NCI-H1417 (cell line): ENCODE measurements around the gene ATAD1.
"Not testable (repeated sequence)": the region's sequence is repeated elsewhere in the genome, so short reads cannot be mapped to it uniquely, and the experiment has no call there.

Experiments used
- DNase-seq, 3 experiments: peaks; one replicate each; lab custom pipeline; 2025; lab: John Stamatoyannopoulos, UW

Gene ATAD1

DNA sequence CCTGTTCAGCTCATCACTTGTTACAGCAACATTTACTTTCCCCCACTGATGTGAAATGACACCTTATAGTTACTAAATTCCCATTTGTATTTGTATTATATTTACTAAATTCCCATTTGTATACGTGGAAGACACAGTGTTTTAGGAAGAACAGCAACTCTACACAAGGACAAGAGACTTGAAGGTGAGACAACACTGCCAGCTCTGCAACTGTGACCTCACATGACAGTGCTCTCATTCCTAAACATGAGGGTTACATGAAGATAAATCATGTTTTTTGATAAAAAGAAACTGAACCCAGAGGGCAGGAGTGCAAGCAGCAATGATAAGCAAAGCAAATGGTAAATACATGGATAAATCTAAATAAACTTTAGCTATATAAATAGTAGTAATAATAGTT, 60.3 kb downstream of the ATAD1 start:
- no peak for DNase-seq

DNA sequence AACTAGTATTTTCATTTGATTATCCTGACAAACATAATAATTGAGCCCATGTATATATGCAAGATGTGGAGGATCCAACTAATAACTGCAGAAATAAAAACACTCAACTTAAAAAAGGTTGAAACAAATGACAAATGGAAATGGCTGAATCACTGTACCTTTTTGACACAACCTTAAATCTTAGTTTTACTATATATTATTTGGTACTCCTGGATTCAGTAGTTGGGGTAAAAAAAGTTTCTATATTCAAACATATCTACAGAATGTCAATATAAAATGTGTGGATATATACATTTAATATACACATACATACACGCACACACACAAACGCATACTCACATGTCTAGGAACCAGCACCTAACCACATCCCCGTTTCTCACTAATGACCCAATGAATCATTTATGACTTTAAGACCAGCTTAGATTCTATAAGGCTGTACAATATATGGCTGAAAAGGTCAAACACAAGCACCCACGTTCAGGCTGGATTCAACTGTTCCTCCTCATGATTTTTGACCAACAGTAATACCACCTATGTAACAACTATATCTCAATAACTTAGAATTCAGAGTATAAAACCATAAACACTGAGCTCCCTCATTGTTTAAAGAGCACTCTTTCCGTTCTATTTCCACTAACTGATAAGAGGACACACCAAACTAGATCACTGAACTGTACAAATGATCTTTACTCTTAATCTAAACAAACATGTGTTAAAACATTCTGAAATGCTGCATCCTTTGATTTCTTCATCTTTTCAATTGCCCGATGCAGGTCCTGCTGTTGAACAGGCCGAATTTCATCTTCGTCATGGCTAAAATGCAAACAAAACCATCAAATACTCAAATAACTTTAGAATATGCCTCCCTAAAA, 63.8 kb downstream of the ATAD1 start:
- no peak for DNase-seq

DNA sequence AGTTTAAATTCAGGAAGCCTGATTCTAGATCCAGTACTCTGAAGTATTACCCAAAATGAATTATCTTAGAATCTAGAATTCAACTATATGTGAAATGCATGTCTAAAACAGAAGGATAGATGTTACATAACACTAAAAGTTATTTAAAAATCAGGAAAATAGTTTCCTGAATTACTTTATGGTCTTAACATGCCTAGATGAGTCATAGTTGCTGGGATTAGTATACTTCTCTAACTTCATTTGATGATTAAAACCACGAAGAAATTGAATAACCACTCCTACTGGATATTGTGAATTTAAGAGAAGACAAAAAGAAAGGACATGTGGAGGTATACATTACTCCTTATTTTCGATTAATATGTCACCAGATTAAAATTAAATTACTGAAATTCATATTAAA, 65.5 kb downstream of the ATAD1 start:
- no peak for DNase-seq

DNA sequence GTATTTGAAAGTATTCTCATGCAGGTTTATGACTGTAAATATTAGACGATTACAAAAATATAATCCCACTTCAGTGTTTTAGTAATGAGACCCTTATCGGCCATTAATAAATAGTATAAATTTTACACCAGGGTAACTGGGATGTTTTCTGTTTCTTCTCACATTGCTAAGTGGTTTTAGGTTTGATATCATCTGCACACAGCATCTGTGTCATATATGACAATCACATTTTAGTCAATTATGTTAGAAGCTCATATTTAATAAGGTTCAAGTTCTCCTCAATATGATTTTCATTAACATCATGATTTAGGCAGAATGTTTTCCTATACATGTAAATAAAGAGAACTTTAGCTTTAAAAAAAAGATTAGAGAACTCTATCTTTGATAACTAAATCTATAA, 66.8 kb downstream of the ATAD1 start:
- no peak for DNase-seq

DNA sequence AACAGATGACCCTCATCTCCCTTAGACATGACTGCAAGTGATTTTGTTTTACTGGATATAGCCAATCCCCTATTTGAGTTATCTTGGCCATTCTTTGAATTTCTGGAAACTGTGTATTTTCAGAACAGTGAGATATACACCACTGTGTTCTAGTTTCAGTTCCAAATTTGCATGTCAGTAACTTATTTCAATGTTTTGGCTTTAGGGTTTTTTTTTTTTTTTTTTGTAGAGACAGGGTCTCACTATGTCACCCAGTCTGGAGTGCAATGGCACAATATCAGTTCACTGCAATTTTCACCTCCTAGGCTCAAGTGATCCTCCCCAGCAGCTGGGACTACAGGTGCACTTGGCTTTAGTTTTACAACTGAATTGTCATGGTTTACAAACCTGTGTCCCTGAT, 67.2 kb downstream of the ATAD1 start:
- peak in 1 of 3 experiments; percentile 15 for DNase-seq

DNA sequence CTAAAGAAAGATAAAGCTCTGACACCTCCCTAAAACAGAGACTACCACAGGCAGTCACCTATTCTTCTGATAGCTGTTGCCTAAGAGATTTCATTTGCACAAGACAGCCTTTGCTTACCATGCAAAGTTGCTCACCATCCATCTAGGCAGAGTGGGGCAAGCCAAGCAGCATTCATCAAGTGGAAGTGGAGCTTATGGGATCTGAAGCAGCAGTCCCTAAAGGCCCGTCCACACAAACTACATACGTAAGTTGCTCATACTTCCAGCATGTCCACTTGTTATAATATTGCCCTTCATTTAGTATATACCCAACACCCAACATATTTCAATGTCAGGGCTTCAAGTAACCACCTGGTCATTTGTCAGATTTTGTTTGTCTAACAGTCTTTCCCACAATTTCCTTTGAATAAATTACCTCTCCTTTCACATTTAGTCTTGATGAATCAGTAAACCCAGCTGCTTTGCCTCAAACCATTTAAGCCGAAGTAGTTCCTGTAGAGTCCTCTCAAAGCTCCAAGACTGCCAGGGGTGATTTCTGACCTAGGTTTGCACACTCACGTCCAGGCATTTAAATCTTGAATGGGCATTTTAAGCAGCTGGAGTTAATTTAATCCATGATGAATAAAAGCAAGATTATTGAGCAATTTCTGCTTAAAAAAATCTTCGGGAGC, 67.9 kb downstream of the ATAD1 start:
- DNase-seq = peak; percentile 40 to 75 (median 52)

DNA sequence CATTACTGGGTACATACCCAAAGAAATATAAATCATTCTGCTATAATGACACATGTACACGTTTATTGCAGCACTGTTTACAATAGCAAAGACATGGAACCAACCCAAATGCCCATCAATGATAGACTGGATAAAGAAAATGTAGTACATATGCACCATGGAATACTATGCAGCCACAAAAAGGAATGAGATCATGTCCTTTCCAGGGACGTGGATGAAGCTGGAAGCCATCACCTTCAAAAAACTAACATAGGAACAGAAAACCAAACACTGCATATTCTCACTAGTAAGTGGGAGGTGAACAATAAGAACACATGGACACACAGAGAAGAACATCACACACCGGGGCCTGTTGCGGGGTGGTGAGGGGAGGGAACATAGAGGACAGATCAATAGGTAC, 69.8 kb downstream of the ATAD1 start:
- DNase-seq = not testable (repeated sequence)

DNA sequence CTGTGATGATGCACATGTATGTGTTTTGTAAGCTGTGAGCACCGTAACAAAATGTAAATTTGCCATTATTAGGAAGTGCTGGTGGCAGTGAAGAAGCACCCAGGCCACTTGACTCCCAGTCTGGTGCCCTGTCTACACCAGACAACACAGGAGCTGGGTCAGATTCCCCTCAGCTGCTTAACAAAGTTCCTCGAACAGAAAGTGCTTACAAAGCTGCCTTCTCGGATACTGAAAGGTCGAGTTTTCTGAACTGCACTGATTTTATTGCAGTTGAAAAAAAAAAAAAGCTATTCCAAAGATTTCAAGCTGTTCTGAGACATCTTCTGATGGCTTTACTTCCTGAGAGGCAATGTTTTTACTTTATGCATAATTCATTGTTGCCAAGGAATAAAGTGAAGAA, 71.1 kb downstream of the ATAD1 start:
- no peak for DNase-seq

DNA sequence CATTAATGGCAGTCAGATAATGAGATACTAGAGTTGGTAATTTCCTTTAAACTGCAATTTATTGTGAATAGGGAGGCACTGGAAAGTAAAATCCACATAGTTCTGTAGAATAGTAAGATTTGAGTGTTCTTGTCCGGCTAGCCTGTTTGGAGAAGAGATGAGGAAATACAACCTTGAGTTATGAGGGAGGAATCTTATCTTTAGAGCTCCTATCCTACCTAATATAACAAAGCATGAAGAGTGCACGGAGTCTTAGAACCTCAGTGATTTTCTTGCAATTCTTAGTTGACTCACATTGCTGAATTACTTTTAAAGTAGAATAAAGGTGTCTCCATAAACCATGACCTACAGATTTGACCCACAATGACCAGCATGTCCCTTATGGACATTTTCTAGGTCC, 73.4 kb downstream of the ATAD1 start:
- no peak for DNase-seq

DNA sequence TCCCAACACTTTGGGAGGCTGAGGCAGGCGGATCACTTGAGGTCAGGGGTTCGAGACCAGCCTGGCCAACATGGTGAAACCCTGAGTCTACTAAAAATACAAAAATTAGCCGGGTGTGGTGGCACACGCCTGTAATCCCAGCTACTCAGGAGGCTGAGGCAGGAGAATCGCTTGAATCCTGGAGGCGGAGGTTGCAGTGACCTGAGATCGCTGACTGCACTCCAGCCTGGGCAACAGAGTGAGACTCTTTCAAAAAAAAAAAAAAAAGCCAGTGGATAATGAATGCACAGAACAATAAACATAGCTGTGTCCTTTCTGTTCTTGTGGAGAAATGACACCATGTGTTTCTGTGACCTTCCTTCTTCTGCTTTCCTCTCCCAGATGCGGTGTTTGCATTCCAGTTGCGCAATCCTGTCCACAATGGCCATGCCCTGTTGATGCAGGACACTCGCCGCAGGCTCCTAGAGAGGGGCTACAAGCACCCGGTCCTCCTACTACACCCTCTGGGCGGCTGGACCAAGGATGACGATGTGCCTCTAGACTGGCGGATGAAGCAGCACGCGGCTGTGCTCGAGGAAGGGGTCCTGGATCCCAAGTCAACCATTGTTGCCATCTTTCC, 74.9 kb downstream of the ATAD1 start:
- not testable (repeated sequence) for DNase-seq

DNA sequence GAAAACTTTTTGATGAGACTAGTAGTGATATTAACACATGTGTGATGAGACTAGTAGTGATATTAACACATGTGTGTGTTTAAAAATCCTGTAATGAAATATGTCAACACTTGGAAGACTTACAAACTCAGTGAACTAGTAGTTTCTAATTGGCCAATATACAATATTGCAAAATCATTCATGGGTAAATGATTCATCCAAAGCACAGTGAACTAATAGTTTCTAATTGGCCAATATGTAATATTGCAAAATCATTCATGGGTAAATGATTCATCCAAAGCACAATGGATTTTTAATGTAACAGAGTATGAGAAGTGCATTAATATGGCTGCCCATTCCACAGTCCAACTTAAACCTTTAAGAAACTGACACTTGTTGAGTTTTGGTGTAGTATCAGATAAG, 77.8 kb downstream of the ATAD1 start:
- no peak for DNase-seq

DNA sequence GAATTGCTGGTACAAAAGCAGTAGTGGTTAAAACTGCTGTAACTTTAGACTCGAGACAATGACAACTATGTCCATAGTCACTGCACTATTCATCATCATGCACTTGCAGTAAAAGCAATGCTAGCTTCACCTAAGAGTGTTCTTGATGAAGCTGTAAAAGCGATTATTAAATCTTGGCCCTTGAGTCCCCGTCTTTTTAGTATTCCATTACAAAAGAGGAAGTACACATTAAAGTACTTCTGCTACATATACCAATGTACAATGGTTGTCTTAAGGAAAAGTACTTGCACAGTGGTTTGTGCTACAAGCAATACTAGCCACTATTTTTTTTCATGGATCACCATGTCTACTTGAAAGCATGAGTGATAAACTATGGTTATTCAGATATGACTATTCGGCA, 78.3 kb downstream of the ATAD1 start:
- DNase-seq = no peak

DNA sequence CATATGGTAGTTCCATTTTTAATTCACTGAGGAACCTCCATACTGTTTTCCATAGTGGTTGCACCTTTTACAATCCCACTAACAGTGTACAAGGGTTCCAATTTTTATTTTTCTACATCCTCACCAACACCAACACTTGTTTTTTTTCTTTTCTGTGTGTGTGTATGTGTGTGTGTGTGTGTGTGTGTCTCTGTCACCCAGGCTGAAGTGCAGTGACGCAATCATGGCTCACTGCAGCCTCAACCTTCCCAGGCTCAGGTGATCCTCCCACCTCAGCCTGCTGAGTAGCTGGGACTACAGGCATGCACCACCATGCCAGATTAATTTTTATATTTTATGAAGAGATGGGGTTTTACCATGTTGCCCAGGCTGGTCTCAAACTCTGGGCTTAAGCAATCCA, 79.8 kb downstream of the ATAD1 start:
- DNase-seq = not testable (repeated sequence)

DNA sequence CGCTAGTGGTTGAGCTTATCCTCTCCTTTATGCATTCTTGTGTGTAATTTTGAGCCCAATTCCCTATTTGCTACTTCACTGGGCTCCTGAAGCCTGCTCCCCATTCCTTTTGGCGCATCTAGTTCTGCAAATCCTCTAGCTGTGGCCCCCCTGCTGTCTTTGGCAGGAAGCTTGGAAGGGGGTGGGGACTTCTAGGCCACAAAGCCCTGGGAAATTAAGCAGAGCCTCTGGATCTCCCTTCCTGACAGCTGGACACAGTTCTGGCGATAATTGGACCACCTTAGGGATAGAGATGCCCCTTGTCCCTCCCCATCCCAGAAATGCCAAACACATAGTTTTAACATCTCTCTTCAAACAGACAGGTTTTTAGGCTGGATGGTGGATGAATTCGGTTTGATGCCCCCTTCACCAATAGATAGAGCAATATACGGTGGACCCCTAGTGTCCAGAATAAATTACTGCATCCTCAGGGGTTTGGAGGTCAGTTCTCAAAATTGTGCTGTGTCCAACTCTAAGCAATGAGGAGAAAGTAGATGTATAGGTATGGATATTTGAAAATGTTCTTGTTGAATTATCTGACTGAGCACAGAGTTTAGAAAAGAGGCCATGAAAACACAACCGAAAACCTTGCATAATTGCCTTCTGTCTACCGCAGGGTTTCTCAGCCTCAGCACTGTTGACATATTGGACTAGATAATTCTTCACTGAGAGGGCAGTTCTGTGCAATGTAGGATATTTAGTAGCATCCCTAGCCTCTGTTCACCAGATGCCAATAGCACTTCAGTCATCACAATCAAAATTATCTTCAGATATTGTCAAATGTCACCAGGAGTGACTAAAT, 82.8 kb downstream of the ATAD1 start:
- DNase-seq = peak; percentile 3 to 70 (median 68)

DNA sequence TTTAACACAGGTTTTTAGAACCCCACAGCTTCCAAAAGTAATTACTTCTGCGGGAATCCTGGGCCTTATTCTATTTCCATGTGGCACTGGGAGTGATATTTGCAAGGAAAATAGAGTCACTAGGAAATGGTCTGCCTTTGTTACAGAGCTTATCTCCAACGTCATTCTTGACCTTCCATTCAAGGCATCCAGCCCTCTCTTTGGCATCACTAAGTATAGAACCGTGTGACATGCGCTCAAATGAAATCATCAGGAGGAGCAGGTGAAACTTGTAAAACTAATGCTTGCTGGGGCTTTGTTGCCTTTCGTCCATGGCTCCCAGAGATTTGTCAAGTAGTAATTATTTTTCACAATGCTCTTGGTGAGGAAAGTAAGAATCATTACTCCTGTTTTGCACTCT, 84.9 kb downstream of the ATAD1 start:
- DNase-seq = peak in 1 of 3 experiments; percentile 2

DNA sequence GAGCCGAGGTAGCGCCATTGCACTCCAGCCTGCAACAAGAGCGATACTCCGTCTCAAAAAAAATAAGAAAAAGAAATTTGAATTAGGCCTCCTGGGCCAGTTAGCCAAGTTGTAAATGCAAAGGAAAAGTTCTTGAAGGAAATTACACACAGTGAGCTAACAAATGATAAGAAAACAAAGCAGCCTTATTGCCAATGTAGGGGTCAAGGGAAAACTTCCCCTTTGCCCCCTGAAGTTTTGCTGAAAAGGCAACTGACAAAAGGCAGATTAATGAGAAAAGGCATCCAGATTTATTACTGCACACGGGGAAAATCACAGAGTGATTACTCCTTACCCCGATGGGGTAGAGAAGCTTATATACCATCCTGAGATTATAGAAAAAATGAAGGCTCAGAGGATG, 88.1 kb downstream of the ATAD1 start:
- no peak for DNase-seq

DNA sequence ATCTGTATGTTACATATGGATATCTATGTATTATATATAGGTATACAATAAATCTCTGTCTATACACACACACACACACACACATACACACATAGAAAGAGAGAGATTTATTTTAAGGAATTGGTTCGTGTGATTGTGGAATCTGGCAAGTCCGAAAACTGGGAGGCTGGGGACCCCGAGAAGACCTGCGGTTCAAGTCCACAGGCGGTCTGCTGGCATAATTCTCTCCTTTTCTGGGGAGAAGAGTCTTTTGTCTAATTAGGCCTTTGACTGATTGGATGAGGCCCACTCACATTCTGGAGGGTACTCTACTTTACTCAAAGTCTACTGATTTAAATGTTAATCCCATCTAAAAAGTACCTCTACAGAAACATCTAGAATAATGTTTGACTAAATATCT, 93.2 kb downstream of the ATAD1 start:
- DNase-seq = no peak

DNA sequence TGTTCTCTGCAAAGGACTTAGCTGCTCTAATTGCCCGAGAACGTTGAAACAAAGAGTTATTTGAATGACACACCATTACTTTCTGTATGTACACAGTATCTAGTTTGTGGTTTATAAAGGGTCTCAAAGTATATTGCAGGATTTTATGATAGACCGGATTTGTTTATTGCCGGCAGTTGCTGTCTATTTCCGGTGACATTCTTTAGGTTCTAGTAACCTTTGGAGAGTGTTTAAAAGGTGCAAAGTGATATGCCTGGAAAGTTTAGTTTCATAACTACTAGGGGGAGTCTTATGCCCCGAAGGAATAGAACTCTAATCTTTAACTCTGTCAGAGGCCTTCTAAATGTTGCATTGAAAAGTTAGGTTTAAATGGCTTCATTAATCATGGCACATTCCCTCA, 94.5 kb downstream of the ATAD1 start:
- DNase-seq = no peak

DNA sequence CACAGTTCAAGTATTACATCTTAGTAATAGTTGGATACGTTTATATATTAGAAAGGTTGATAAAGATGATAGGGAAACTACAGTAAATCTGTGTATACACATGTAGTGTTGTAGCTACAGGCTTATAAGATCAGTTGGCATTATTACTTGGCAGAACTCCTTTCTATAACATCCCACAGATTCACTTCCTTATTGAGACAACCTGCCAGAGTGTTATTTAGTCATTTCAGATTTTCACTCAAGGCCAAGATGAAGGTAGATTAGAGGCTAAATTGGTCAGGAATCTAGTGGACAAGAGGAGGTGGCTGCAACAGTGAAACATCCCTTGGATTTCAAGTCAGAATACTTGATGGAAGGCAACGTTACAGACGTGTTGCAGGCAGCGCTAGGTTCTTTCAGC, 95.3 kb downstream of the ATAD1 start:
- DNase-seq = no peak

DNA sequence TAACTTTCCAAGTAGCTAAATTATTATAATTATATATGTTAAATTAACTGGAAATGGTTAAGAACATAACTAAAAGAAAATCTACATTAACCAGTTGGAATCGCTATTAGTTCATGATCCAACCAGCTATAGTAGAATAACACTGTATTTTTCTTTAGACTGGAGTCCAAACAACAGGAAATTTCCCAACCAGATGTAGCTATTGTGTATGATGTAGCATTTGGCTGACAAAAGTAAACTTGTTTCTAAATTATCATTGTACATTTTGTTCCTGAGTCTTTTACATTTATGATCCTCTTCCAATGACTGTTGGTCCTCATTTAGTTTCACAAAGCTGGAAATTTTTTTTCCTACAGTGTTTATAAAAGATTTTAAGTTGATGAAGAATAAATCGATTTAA, 96.2 kb downstream of the ATAD1 start:
- no peak for DNase-seq

DNA sequence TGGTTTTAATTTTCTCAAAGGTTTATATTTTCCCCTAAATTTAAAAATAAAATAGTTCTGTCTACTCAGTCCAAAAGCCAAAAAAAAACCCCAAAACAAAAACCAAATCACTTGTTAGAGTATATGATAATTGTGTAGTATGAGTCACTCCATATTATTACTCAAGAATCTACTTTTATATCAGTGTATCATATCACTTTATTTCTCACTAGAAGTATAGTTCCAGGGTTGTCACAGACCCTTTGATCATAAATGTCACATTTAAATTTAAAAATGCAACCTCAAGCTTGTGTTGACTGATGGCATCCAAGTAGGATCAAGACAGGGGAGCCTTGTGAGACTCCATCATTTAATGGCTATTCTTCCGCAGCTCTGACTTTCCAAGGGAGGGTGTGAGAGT, 97.4 kb downstream of the ATAD1 start:
- DNase-seq = no peak

DNA sequence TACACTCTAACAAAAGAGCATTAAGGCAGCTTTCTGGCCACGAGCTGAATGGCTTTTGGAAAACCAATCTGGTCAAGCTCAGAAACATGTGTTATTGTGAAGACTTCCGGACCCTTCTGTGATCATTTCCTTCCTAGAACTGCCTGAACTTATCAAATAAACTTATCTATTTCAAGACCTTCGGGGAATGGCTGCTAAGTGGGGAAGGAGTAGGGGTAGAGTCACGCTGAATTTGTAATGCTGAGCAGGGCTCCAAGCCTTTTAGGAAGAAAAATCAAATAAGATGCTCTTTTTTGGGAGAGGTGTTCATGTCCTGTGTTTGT, 101.7 kb downstream of the ATAD1 start:
- DNase-seq = no peak
